ENCODE data around the gene EIF4G1. TPM values are rescaled to one million over a fixed set of nuclear protein-coding genes. Genes with fewer than 3 reads are reported as not detected.
A peak's percentile ranks its signal among the peaks of the same experiment; 100 is the strongest.

Gene EIF4G1
- total and polyA plus RNA-seq, 2 of the 8 experiments (the other 6 are each of a cell fraction or from before 2014, with no cell fraction given) = 318 to 473 TPM

- TF ChIP-seq SUZ12 (IDR thresholded peaks at IDR 0.05; ENCODE audit: low read length) (no peak), BRCA1 (IDR thresholded peaks at IDR 0.05; ENCODE audit: low read depth, low read length) (no peak), POLR2A (IDR thresholded peaks at IDR 0.05; ENCODE audit: control extremely low read depth in 1 of 2, low read depth in 2 of 2, low read length in 2 of 2) (no peak), TAF1 (IDR thresholded peaks at IDR 0.05; ENCODE audit: low read depth, low read length) (no peak), BCL11A (IDR thresholded peaks at IDR 0.05; ENCODE audit: low read depth in 2 of 2, low read length in 2 of 2) (no peak), HDAC2 (IDR thresholded peaks at IDR 0.05; ENCODE audit: borderline replicate concordance in 1 of 2, low read depth in 2 of 2, low read length in 2 of 2) (no peak)
These were observed 69.9 kb downstream of the EIF4G1 start (continued) for GRCh38 chr3:184384342-184384741.

Small RNA genes lying within 50 kb of the gene (small RNA-seq; reads per million reads assigned to genes)
- gene SNORD66 (ENCODE audit: insufficient read depth) = 379 reads per million, percentile 99 among the genes with 10 or more reads in this experiment

Other genes starting within 250 kb of the EIF4G1 start
- not detected in 2 replicates for gene HTR3E, start 217.5 kb upstream of the EIF4G1 start, total RNA-seq (2021; fragmentation: NEBNext Ultra II Directional; extraction: Animal tissue kit (Norgen Biotek cat#: 25700))
- gene HTR3E, start 217.5 kb upstream of the EIF4G1 start, polyA plus RNA-seq (2011; rRNA removed) = not detected in 2 replicates
- 40.0 and 42.5 TPM in 2 replicates for gene EIF2B5, start 179.2 kb upstream of the EIF4G1 start, total RNA-seq (2021; fragmentation: NEBNext Ultra II Directional; extraction: Animal tissue kit (Norgen Biotek cat#: 25700))
- 32.1 and 33.1 TPM in 2 replicates for gene EIF2B5, start 179.2 kb upstream of the EIF4G1 start, polyA plus RNA-seq (2011; rRNA removed)
- 64.9 and 66.6 TPM in 2 replicates for gene DVL3, start 159.2 kb upstream of the EIF4G1 start, total RNA-seq (2021; fragmentation: NEBNext Ultra II Directional; extraction: Animal tissue kit (Norgen Biotek cat#: 25700))
- 38.5 and 51.2 TPM in 2 replicates for gene DVL3, start 159.2 kb upstream of the EIF4G1 start, polyA plus RNA-seq (2011; rRNA removed)
- 391 and 403 TPM in 2 replicates for gene AP2M1, start 139.8 kb upstream of the EIF4G1 start, total RNA-seq (2021; fragmentation: NEBNext Ultra II Directional; extraction: Animal tissue kit (Norgen Biotek cat#: 25700))
- gene AP2M1, start 139.8 kb upstream of the EIF4G1 start, polyA plus RNA-seq (2011; rRNA removed) = 454 and 540 TPM in 2 replicates
- 50.9 and 51.6 TPM in 2 replicates for gene ABCF3, start 128.4 kb upstream of the EIF4G1 start, total RNA-seq (2021; fragmentation: NEBNext Ultra II Directional; extraction: Animal tissue kit (Norgen Biotek cat#: 25700))
- 57.8 and 76.6 TPM in 2 replicates for gene ABCF3, start 128.4 kb upstream of the EIF4G1 start, polyA plus RNA-seq (2011; rRNA removed)
- gene VWA5B2, start 85.0 kb upstream of the EIF4G1 start, total RNA-seq (2021; fragmentation: NEBNext Ultra II Directional; extraction: Animal tissue kit (Norgen Biotek cat#: 25700)) = 0.50 and 0.56 TPM in 2 replicates
- 0.53 and 0.88 TPM in 2 replicates for gene VWA5B2, start 85.0 kb upstream of the EIF4G1 start, polyA plus RNA-seq (2011; rRNA removed)
- gene ALG3, start 65.6 kb upstream of the EIF4G1 start, total RNA-seq (2021; fragmentation: NEBNext Ultra II Directional; extraction: Animal tissue kit (Norgen Biotek cat#: 25700)) = 54.6 and 56.7 TPM in 2 replicates
- gene ALG3, start 65.6 kb upstream of the EIF4G1 start, polyA plus RNA-seq (2011; rRNA removed) = 148 and 184 TPM in 2 replicates
- 9.3 and 9.6 TPM in 2 replicates for gene EEF1AKMT4, start 64.9 kb upstream of the EIF4G1 start, total RNA-seq (2021; fragmentation: NEBNext Ultra II Directional; extraction: Animal tissue kit (Norgen Biotek cat#: 25700))
- 30.1 and 39.0 TPM in 2 replicates for gene EEF1AKMT4, start 64.9 kb upstream of the EIF4G1 start, polyA plus RNA-seq (2011; rRNA removed)
- 16.9 and 17.7 TPM in 2 replicates for gene CAMK2N2, start 53.1 kb upstream of the EIF4G1 start, total RNA-seq (2021; fragmentation: NEBNext Ultra II Directional; extraction: Animal tissue kit (Norgen Biotek cat#: 25700))
- 4.0 and 6.1 TPM in 2 replicates for gene CAMK2N2, start 53.1 kb upstream of the EIF4G1 start, polyA plus RNA-seq (2011; rRNA removed)
- gene ECE2, start 38.6 kb upstream of the EIF4G1 start, total RNA-seq (2021; fragmentation: NEBNext Ultra II Directional; extraction: Animal tissue kit (Norgen Biotek cat#: 25700)) = 0.48 and 0.86 TPM in 2 replicates
- 0.44 and 0.86 TPM in 2 replicates for gene ECE2, start 38.6 kb upstream of the EIF4G1 start, polyA plus RNA-seq (2011; rRNA removed)
- gene PSMD2, start 15.4 kb upstream of the EIF4G1 start, total RNA-seq (2021; fragmentation: NEBNext Ultra II Directional; extraction: Animal tissue kit (Norgen Biotek cat#: 25700)) = 358 and 363 TPM in 2 replicates
- 272 and 350 TPM in 2 replicates for gene PSMD2, start 15.4 kb upstream of the EIF4G1 start, polyA plus RNA-seq (2011; rRNA removed)
- 15.4 and 16.0 TPM in 2 replicates for gene FAM131A, start 23.0 kb downstream of the EIF4G1 start, total RNA-seq (2021; fragmentation: NEBNext Ultra II Directional; extraction: Animal tissue kit (Norgen Biotek cat#: 25700))
- 21.9 and 35.3 TPM in 2 replicates for gene FAM131A, start 23.0 kb downstream of the EIF4G1 start, polyA plus RNA-seq (2011; rRNA removed)
- 11.8 and 13.7 TPM in 2 replicates for gene CLCN2, start 47.0 kb downstream of the EIF4G1 start, total RNA-seq (2021; fragmentation: NEBNext Ultra II Directional; extraction: Animal tissue kit (Norgen Biotek cat#: 25700))
- gene CLCN2, start 47.0 kb downstream of the EIF4G1 start, polyA plus RNA-seq (2011; rRNA removed) = 16.1 and 20.7 TPM in 2 replicates
- gene POLR2H, start 47.1 kb downstream of the EIF4G1 start, total RNA-seq (2021; fragmentation: NEBNext Ultra II Directional; extraction: Animal tissue kit (Norgen Biotek cat#: 25700)) = 113 and 118 TPM in 2 replicates
- gene POLR2H, start 47.1 kb downstream of the EIF4G1 start, polyA plus RNA-seq (2011; rRNA removed) = 253 and 335 TPM in 2 replicates
- gene THPO, start 63.6 kb downstream of the EIF4G1 start, total RNA-seq (2021; fragmentation: NEBNext Ultra II Directional; extraction: Animal tissue kit (Norgen Biotek cat#: 25700)) = 0.40 and 1.2 TPM in 2 replicates
- 0.82 and 1.4 TPM in 2 replicates for gene THPO, start 63.6 kb downstream of the EIF4G1 start, polyA plus RNA-seq (2011; rRNA removed)
- 0.63 and 0.86 TPM in 2 replicates for gene CHRD, start 65.4 kb downstream of the EIF4G1 start, total RNA-seq (2021; fragmentation: NEBNext Ultra II Directional; extraction: Animal tissue kit (Norgen Biotek cat#: 25700))
- 0.62 and 1.7 TPM in 2 replicates for gene CHRD, start 65.4 kb downstream of the EIF4G1 start, polyA plus RNA-seq (2011; rRNA removed)
- 0.80 and 0.91 TPM in 2 replicates for gene EPHB3, start 247.2 kb downstream of the EIF4G1 start, total RNA-seq (2021; fragmentation: NEBNext Ultra II Directional; extraction: Animal tissue kit (Norgen Biotek cat#: 25700))
- 0.41 and 0.82 TPM in 2 replicates for gene EPHB3, start 247.2 kb downstream of the EIF4G1 start, polyA plus RNA-seq (2011; rRNA removed)

All from H1 (cell line).